Uterus (tissue), 2 donors: ENCODE results near the gene PLCG2.

ENCODE experiments used
- CTCF ChIP-seq, 4 experiments: fragments of 200-600 bp in 2 of 4; fragments of 450-650 bp in 2 of 4; sonication (generic) in 2 of 4; IDR thresholded peaks; one replicate each; pipeline ENCODE4 v1.5.1; 2016 to 2019; ENCODE audit warnings: antibody characterized with exemption in 4 of 4, mild to moderate bottlenecking in 2 of 4, moderate library complexity in 1 of 4
- POLR2A ChIP-seq, 2 donors: fragments of 450-650 bp; IDR thresholded peaks; one replicate each; pipeline ENCODE4 v1.6.1; 2016; ENCODE audit warnings: antibody characterized with exemption in 2 of 2, mild to moderate bottlenecking in 1 of 2, moderate library complexity in 1 of 2

GRCh38 chr16:81797443-81797842 lies 18.4 kb downstream of the PLCG2 start:
- TF ChIP-seq CTCF (IDR thresholded peaks at IDR 0.05), result no peak
- no peak for TF ChIP-seq POLR2A (IDR thresholded peaks at IDR 0.05)
